ENCODE results near the gene IL27RA.

Gene IL27RA

GRCh38 chr19:14031719-14032480, at the start of gene IL27RA:
IL27RA (plus strand) TSS chr19:14031762; CDS start chr19:14031873, 111 bp downstream.
- H3K9me3 Mint-ChIP-seq = no peaks in the 10 kb centered on the region
- H3K36me3 Mint-ChIP-seq = peaks cover 2% of the 10 kb centered on the region
- H3K27me3 Mint-ChIP-seq = no peaks in the 10 kb centered on the region

GRCh38 chr19:13981988-13982501, 49.5 kb upstream of the IL27RA start:
- Mint-ChIP-seq H3K4me1 (peaks cover 30% of the 10 kb centered on the region), H3K36me3 (no peaks in the 10 kb centered on the region), H3K27me3 (no peaks in the 10 kb centered on the region), H3K27ac (no peak overlapping the region), H3K4me3 (no peak overlapping the region), H3K9me3 (no peaks in the 10 kb centered on the region)

More at GRCh38 chr19:14031719-14032480, at the start of gene IL27RA:
- Mint-ChIP-seq H3K4me3 (peak within 1 kb of the TSS; percentile 93), H3K4me1 (peaks cover 35% of the 10 kb centered on the region), H3K27ac (peak within 1 kb of the TSS; percentile 92)

- Mint-ChIP-seq H3K27me3 (no peaks in the 10 kb centered on the region), H3K4me3 (no peak overlapping the region), H3K4me1 (peaks cover 37% of the 10 kb centered on the region), H3K36me3 (no peaks in the 10 kb centered on the region), H3K27ac (peak overlapping the region; percentile 70), H3K9me3 (no peaks in the 10 kb centered on the region)
Observed at GRCh38 chr19:13982773-13983172, 48.8 kb upstream of the IL27RA start.

- peaks cover 42% of the 10 kb centered on the region for H3K4me1 Mint-ChIP-seq
- no peak overlapping the region for H3K4me3 Mint-ChIP-seq
- no peaks in the 10 kb centered on the region for H3K9me3 Mint-ChIP-seq
- H3K36me3 Mint-ChIP-seq = no peaks in the 10 kb centered on the region
- H3K27me3 Mint-ChIP-seq = no peaks in the 10 kb centered on the region
- H3K27ac Mint-ChIP-seq = peak overlapping the region; percentile 70
Observed at GRCh38 chr19:13983213-13983889, 48.2 kb upstream of the IL27RA start.

- no peak overlapping the region for H3K4me3 Mint-ChIP-seq
- H3K4me1 Mint-ChIP-seq = peaks cover 50% of the 10 kb centered on the region
- no peaks in the 10 kb centered on the region for H3K27me3 Mint-ChIP-seq
- no peaks in the 10 kb centered on the region for H3K9me3 Mint-ChIP-seq
- no peaks in the 10 kb centered on the region for H3K36me3 Mint-ChIP-seq
- H3K27ac Mint-ChIP-seq = peak overlapping the region; percentile 35
Observed at GRCh38 chr19:13984186-13984585, 47.4 kb upstream of the IL27RA start.

GRCh38 chr19:13984875-13985741, 46.5 kb upstream of the IL27RA start:
- Mint-ChIP-seq H3K36me3 (peaks cover 8% of the 10 kb centered on the region), H3K4me3 (peak overlapping the region; percentile 35), H3K27ac (peak overlapping the region; percentile 94), H3K27me3 (no peaks in the 10 kb centered on the region), H3K4me1 (peaks cover 60% of the 10 kb centered on the region), H3K9me3 (no peaks in the 10 kb centered on the region)

- Mint-ChIP-seq H3K27ac (peak overlapping the region; percentile 97), H3K4me3 (peak overlapping the region; percentile 35), H3K9me3 (no peaks in the 10 kb centered on the region), H3K36me3 (peaks cover 8% of the 10 kb centered on the region), H3K4me1 (peaks cover 64% of the 10 kb centered on the region), H3K27me3 (no peaks in the 10 kb centered on the region)
Observed at GRCh38 chr19:13985771-13986347, 45.7 kb upstream of the IL27RA start.

GRCh38 chr19:13986348-13986904, 45.1 kb upstream of the IL27RA start:
- Mint-ChIP-seq H3K27me3 (no peaks in the 10 kb centered on the region), H3K9me3 (no peaks in the 10 kb centered on the region), H3K27ac (peak overlapping the region; percentile 97), H3K36me3 (peaks cover 8% of the 10 kb centered on the region), H3K4me1 (peaks cover 68% of the 10 kb centered on the region), H3K4me3 (peak overlapping the region; percentile 73)

GRCh38 chr19:13987101-13987890, 44.3 kb upstream of the IL27RA start:
- peaks cover 68% of the 10 kb centered on the region for H3K4me1 Mint-ChIP-seq
- H3K36me3 Mint-ChIP-seq = peaks cover 10% of the 10 kb centered on the region
- H3K9me3 Mint-ChIP-seq = no peaks in the 10 kb centered on the region
- H3K27me3 Mint-ChIP-seq = no peaks in the 10 kb centered on the region
- peak overlapping the region; percentile 97 for H3K27ac Mint-ChIP-seq
- H3K4me3 Mint-ChIP-seq = peak overlapping the region; percentile 73

- H3K4me1 Mint-ChIP-seq = peaks cover 59% of the 10 kb centered on the region
- peaks cover 10% of the 10 kb centered on the region for H3K36me3 Mint-ChIP-seq
- H3K9me3 Mint-ChIP-seq = no peaks in the 10 kb centered on the region
- H3K27me3 Mint-ChIP-seq = no peaks in the 10 kb centered on the region
- no peak overlapping the region for H3K4me3 Mint-ChIP-seq
- H3K27ac Mint-ChIP-seq = peak overlapping the region; percentile 74
Observed at GRCh38 chr19:13989487-13989886, 42.1 kb upstream of the IL27RA start.

GRCh38 chr19:13990085-13990484, 41.5 kb upstream of the IL27RA start:
- Mint-ChIP-seq H3K4me1 (peaks cover 53% of the 10 kb centered on the region), H3K27ac (peak overlapping the region; percentile 74), H3K36me3 (peaks cover 10% of the 10 kb centered on the region), H3K9me3 (no peaks in the 10 kb centered on the region), H3K4me3 (no peak overlapping the region), H3K27me3 (no peaks in the 10 kb centered on the region)

- peaks cover 38% of the 10 kb centered on the region for H3K4me1 Mint-ChIP-seq
- no peak overlapping the region for H3K27ac Mint-ChIP-seq
- no peaks in the 10 kb centered on the region for H3K9me3 Mint-ChIP-seq
- H3K36me3 Mint-ChIP-seq = peaks cover 10% of the 10 kb centered on the region
- no peak overlapping the region for H3K4me3 Mint-ChIP-seq
- H3K27me3 Mint-ChIP-seq = no peaks in the 10 kb centered on the region
Observed at GRCh38 chr19:13992025-13992424, 39.5 kb upstream of the IL27RA start.

GRCh38 chr19:13993590-13994300, 37.8 kb upstream of the IL27RA start:
- H3K9me3 Mint-ChIP-seq = no peaks in the 10 kb centered on the region
- peaks cover 11% of the 10 kb centered on the region for H3K36me3 Mint-ChIP-seq
- peaks cover 26% of the 10 kb centered on the region for H3K4me1 Mint-ChIP-seq
- H3K27me3 Mint-ChIP-seq = no peaks in the 10 kb centered on the region
- H3K4me3 Mint-ChIP-seq = no peak overlapping the region
- no peak overlapping the region for H3K27ac Mint-ChIP-seq

All from activated naive CD4-positive, alpha-beta T cell treated with anti-CD3 and anti-CD28 coated beads, Interleukin-2, amount 50 U/mL, for 24 hours (primary cell).